HEK293 (cell line): ENCODE measurements around the gene ZSCAN32.

ENCODE experiments used
- TF ChIP-seq, protein P1 (sequence below): fragments of 450-650 bp; formaldehyde crosslinking; IDR thresholded peaks from 2 replicates; pipeline ENCODE4 v1.5.1; 2016; ENCODE audit warnings: missing biosample characterization, missing genetic modification characterization
- TF ChIP-seq, protein P2 (sequence below): fragments of 450-650 bp; formaldehyde crosslinking; IDR thresholded peaks from 2 replicates; pipeline ENCODE4 v1.5.1; 2016; ENCODE audit warnings: missing biosample characterization, missing genetic modification characterization

DNA sequence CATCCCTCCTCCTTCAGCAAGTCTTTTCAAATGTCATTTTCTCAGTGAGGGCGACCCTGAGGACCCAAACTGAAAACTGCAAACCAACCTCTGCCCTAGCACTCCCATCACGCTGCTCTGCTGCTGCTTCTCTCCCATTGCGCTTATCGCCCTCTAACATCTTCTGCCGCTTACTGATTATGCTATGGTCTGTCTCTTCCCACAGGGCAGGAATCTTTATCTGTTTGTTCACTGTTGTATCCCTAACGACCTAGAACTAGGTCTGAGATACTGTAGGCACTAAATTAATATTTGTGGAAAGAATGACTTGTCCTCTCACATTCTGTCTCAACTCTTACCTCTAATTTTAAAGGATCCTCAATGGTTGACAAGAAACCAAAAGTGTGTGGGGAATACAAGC, 12.5 kb downstream of the ZSCAN32 start:
- TF ChIP-seq, protein P1, sequence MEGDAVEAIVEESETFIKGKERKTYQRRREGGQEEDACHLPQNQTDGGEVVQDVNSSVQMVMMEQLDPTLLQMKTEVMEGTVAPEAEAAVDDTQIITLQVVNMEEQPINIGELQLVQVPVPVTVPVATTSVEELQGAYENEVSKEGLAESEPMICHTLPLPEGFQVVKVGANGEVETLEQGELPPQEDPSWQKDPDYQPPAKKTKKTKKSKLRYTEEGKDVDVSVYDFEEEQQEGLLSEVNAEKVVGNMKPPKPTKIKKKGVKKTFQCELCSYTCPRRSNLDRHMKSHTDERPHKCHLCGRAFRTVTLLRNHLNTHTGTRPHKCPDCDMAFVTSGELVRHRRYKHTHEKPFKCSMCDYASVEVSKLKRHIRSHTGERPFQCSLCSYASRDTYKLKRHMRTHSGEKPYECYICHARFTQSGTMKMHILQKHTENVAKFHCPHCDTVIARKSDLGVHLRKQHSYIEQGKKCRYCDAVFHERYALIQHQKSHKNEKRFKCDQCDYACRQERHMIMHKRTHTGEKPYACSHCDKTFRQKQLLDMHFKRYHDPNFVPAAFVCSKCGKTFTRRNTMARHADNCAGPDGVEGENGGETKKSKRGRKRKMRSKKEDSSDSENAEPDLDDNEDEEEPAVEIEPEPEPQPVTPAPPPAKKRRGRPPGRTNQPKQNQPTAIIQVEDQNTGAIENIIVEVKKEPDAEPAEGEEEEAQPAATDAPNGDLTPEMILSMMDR (tag by site-specific recombination) = no peak
- TF ChIP-seq, protein P2, sequence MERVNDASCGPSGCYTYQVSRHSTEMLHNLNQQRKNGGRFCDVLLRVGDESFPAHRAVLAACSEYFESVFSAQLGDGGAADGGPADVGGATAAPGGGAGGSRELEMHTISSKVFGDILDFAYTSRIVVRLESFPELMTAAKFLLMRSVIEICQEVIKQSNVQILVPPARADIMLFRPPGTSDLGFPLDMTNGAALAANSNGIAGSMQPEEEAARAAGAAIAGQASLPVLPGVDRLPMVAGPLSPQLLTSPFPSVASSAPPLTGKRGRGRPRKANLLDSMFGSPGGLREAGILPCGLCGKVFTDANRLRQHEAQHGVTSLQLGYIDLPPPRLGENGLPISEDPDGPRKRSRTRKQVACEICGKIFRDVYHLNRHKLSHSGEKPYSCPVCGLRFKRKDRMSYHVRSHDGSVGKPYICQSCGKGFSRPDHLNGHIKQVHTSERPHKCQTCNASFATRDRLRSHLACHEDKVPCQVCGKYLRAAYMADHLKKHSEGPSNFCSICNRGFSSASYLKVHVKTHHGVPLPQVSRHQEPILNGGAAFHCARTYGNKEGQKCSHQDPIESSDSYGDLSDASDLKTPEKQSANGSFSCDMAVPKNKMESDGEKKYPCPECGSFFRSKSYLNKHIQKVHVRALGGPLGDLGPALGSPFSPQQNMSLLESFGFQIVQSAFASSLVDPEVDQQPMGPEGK (tag by site-specific recombination) = no peak
